Neuronal stem cell (in vitro differentiated cells): ENCODE measurements around the gene RASGRF2.

Experiments
- DNase-seq: peaks from one replicate; pipeline ENCODE4 v3.0.0-alpha.2; 2013; ENCODE audit warnings: low spot score
- H2AFZ ChIP-seq: one replicate; pipeline ENCODE4 v1.6.1; 2013; ENCODE audit warnings: mild to moderate bottlenecking, low read length, inconsistent platforms
- H2AK5ac ChIP-seq: 2 replicates; pipeline ENCODE4 v1.6.1; 2013; ENCODE audit warnings: low read depth, mild to moderate bottlenecking, inconsistent platforms, low read length, moderate library complexity, mixed read lengths
- H2BK120ac ChIP-seq: 2 replicates; pipeline ENCODE4 v1.6.1; 2013; ENCODE audit warnings: low read depth, mild to moderate bottlenecking, inconsistent platforms, low read length, moderate library complexity, mixed read lengths
- H2BK12ac ChIP-seq: one replicate; pipeline ENCODE4 v1.6.1; 2013; ENCODE audit warnings: low read length, inconsistent platforms
- H2BK15ac ChIP-seq: 2 replicates; pipeline ENCODE4 v1.6.1; 2013; ENCODE audit warnings: mild to moderate bottlenecking, low read length, inconsistent platforms, mixed read lengths
- H2BK5ac ChIP-seq: one replicate; pipeline ENCODE4 v1.6.1; 2013; ENCODE audit warnings: inconsistent platforms, mild to moderate bottlenecking, low read length, moderate library complexity
- H3K14ac ChIP-seq: one replicate; pipeline ENCODE4 v1.6.1; 2013; ENCODE audit warnings: low read length, inconsistent platforms
- H3K18ac ChIP-seq: 2 replicates; pipeline ENCODE4 v1.6.1; 2013; ENCODE audit warnings: low read length, inconsistent platforms
- H3K23ac ChIP-seq: 2 replicates; pipeline ENCODE4 v1.6.1; 2013; ENCODE audit warnings: low read depth, mild to moderate bottlenecking, mixed read lengths, low read length, inconsistent platforms; ENCODE audit not compliant: poor library complexity
- H3K27ac ChIP-seq: replicated peaks from 3 replicates; pipeline ENCODE4 v1.5.1; 2013; ENCODE audit warnings: low read length, inconsistent platforms
- H3K27me3 ChIP-seq, 3 experiments: 2 replicates each; pipeline ENCODE4 v1.6.1; 2013; ENCODE audit warnings: low read length in 3 of 3, mild to moderate bottlenecking in 2 of 3, inconsistent platforms in 1 of 3, low read depth in 1 of 3, mixed read lengths in 1 of 3, moderate library complexity in 1 of 3; ENCODE audit not compliant: control insufficient read depth in 3 of 3, insufficient read depth in 3 of 3
- H3K36me3 ChIP-seq, 2 donors: replicated peaks in 1 of 2; 2 replicates each; pipeline ENCODE4 v1.6.1; 2013; ENCODE audit warnings: low read length in 2 of 2; ENCODE audit not compliant: control insufficient read depth in 2 of 2, insufficient read depth in 2 of 2
- H3K4ac ChIP-seq: 2 replicates; pipeline ENCODE4 v1.6.1; 2013; ENCODE audit warnings: inconsistent platforms, mild to moderate bottlenecking, low read length, moderate library complexity
- H3K4me1 ChIP-seq, 2 donors: 1 replicate in 1 of 2; 2 replicates in 1 of 2; pipeline ENCODE4 v1.6.1; 2013; ENCODE audit warnings: low read length in 2 of 2, low read depth in 1 of 2; ENCODE audit not compliant: control insufficient read depth in 2 of 2, insufficient read depth in 1 of 2
- H3K4me2 ChIP-seq: one replicate; pipeline ENCODE4 v1.6.1; 2013; ENCODE audit warnings: mild to moderate bottlenecking, low read length, inconsistent platforms; ENCODE audit not compliant: insufficient read depth, poor library complexity, severe bottlenecking
- H3K4me3 ChIP-seq, 2 donors: 2 replicates each; pipeline ENCODE4 v1.5.1; 2013; ENCODE audit warnings: low read length in 2 of 2, mild to moderate bottlenecking in 2 of 2, inconsistent platforms in 1 of 2, moderate library complexity in 1 of 2
- H3K79me1 ChIP-seq: one replicate; pipeline ENCODE4 v1.6.1; 2013; ENCODE audit warnings: low read depth, mild to moderate bottlenecking, inconsistent platforms, low read length, moderate library complexity
- H3K9ac ChIP-seq: one replicate; pipeline ENCODE4 v1.6.1; 2013; ENCODE audit warnings: mild to moderate bottlenecking, low read depth, low read length, inconsistent platforms; ENCODE audit not compliant: poor library complexity
- H3K9me3 ChIP-seq, 2 donors: replicated peaks in 1 of 2; 2 replicates each; pipeline versions ENCODE3 to v1.6.1; 2013; ENCODE audit warnings: low read length in 2 of 2, mild to moderate bottlenecking in 2 of 2, inconsistent platforms in 1 of 2, low read depth in 1 of 2, mixed read lengths in 1 of 2, moderate library complexity in 1 of 2; ENCODE audit not compliant: control insufficient read depth in 2 of 2, insufficient read depth in 1 of 2
- H4K8ac ChIP-seq: one replicate; pipeline ENCODE4 v1.6.1; 2013; ENCODE audit warnings: low read depth, mild to moderate bottlenecking, inconsistent platforms, low read length, moderate library complexity
- H4K91ac ChIP-seq: one replicate; pipeline ENCODE4 v1.6.1; 2013; ENCODE audit warnings: low read length, low read depth, mild to moderate bottlenecking, inconsistent platforms; ENCODE audit not compliant: poor library complexity
- WGBS, 2 donors: extraction: QIAGEN DNeasy Blood & Tissue Kit; methylation state at CpG; one replicate each; pipeline ENCODE4 v1.1.7; 2013; ENCODE audit warnings: missing lambda C conversion rate in 2 of 2, mixed read lengths in 1 of 2; ENCODE audit not compliant: insufficient read length in 2 of 2, insufficient replicate concordance in 1 of 2; ENCODE audit errors: extremely low coverage in 2 of 2; 5-methylcytosine and 5-hydroxymethylcytosine counted together

Gene RASGRF2

GRCh38 chr5:80990527-80990926, 30.4 kb downstream of the RASGRF2 start:
- no peaks in the 10 kb centered on the region for H3K79me1 ChIP-seq
- H2AFZ ChIP-seq = no peak overlapping the region
- no peaks in the 10 kb centered on the region for H3K36me3 ChIP-seq
- no peak overlapping the region for H3K9ac ChIP-seq
- no peak overlapping the region for H3K27ac ChIP-seq
- WGBS, 2 donors = no CpG with 5 or more reads among the region's 2 CpGs
- no peak overlapping the region for H2BK15ac ChIP-seq
- peaks cover 0 to 2% of the 10 kb centered on the region in 2 donors for H3K4me1 ChIP-seq
- H3K18ac ChIP-seq = no peak overlapping the region
- no peaks in the 10 kb centered on the region for H3K9me3 ChIP-seq
- no peak overlapping the region for H3K23ac ChIP-seq
- H2BK12ac ChIP-seq = no peak overlapping the region
- no peak overlapping the region for H4K91ac ChIP-seq
- H3K14ac ChIP-seq = no peak overlapping the region
- no peak overlapping the region for H3K4ac ChIP-seq
- DNase-seq = no peak
- no peak overlapping the region for H2BK5ac ChIP-seq
- peaks cover 0 to 9% (median 0%) of the 10 kb centered on the region in 3 experiments for H3K27me3 ChIP-seq
- H2BK120ac ChIP-seq = no peak overlapping the region
- H2AK5ac ChIP-seq = no peak overlapping the region
- H3K4me2 ChIP-seq = no peak overlapping the region
- no peak overlapping the region for H3K4me3 ChIP-seq
- H4K8ac ChIP-seq = no peak overlapping the region

DNA sequence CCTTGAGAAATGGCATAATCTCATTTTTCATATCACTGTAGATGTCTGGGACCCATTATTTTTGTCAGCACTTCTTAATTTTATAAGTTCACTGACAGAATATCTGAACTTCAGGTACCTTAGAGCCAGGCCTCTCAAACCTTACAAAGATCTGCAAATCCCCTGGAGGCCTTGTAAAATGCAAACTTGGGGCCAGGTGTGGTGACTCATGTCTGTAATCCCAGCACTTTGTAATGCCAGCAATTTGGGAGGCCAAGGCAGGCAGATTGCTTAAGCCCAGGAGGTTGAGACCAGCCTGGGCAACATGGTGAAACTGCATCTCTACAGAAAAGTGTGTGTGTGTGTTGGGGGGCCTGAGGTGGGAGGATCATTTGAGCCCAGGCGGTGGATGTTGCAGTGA, 30.8 kb downstream of the RASGRF2 start:
- H2BK5ac ChIP-seq = no peak overlapping the region
- no peak overlapping the region for H2BK120ac ChIP-seq
- no peak overlapping the region for H4K91ac ChIP-seq
- no peak overlapping the region for H3K23ac ChIP-seq
- WGBS, 2 donors = no CpG with 5 or more reads among the region's 1 CpG
- H2BK15ac ChIP-seq = no peak overlapping the region
- no peak overlapping the region for H3K9ac ChIP-seq
- H3K27me3 ChIP-seq = peaks cover 0 to 9% (median 0%) of the 10 kb centered on the region in 3 experiments
- no peak overlapping the region for H2AFZ ChIP-seq
- no peak overlapping the region for H3K4me3 ChIP-seq
- H3K36me3 ChIP-seq = no peaks in the 10 kb centered on the region
- no peak for DNase-seq
- H3K27ac ChIP-seq = no peak overlapping the region
- H3K14ac ChIP-seq = no peak overlapping the region
- no peaks in the 10 kb centered on the region for H3K9me3 ChIP-seq
- H3K18ac ChIP-seq = no peak overlapping the region
- H3K79me1 ChIP-seq = no peaks in the 10 kb centered on the region
- no peak overlapping the region for H3K4me2 ChIP-seq
- no peak overlapping the region for H2AK5ac ChIP-seq
- no peak overlapping the region for H3K4ac ChIP-seq
- H4K8ac ChIP-seq = no peak overlapping the region
- no peak overlapping the region for H2BK12ac ChIP-seq
- peaks cover 0 to 2% of the 10 kb centered on the region in 2 donors for H3K4me1 ChIP-seq

GRCh38 chr5:80995908-80996307, 35.7 kb downstream of the RASGRF2 start:
- H3K27ac ChIP-seq = no peak overlapping the region

DNA sequence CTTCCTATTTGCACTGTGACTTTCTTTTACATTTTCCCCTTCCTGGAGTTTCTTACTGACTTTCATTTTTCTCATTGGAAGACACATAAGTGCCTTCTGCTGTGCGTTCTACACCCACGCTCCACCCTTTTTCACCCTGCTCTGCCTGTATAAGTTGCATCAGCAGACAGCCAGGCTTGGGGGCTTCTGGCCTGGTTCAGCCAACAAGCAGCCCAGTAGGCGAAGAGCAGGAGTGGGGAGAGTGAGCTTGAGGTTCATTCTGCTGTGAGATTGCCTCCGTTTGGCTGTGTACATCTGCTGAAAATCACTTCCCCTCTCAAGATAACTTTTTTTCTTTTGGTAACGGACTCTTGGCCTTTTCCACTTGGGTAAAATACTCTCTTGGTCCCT, 38.4 kb downstream of the RASGRF2 start:
- no peak overlapping the region for H3K23ac ChIP-seq
- no peak overlapping the region for H4K8ac ChIP-seq
- no peak overlapping the region for H3K27ac ChIP-seq
- no peak overlapping the region for H2BK5ac ChIP-seq
- no peak overlapping the region for H2BK15ac ChIP-seq
- H3K14ac ChIP-seq = no peak overlapping the region
- no peaks in the 10 kb centered on the region for H3K79me1 ChIP-seq
- H3K4me2 ChIP-seq = no peak overlapping the region
- peaks cover 0 to 22% (median 0%) of the 10 kb centered on the region in 3 experiments for H3K27me3 ChIP-seq
- no peak overlapping the region for H3K4me3 ChIP-seq
- H2BK120ac ChIP-seq = no peak overlapping the region
- H2AFZ ChIP-seq = no peak overlapping the region
- H3K9me3 ChIP-seq = no peaks in the 10 kb centered on the region
- no peak for DNase-seq
- no peak overlapping the region for H3K18ac ChIP-seq
- no peak overlapping the region for H3K4ac ChIP-seq
- H2BK12ac ChIP-seq = no peak overlapping the region
- H2AK5ac ChIP-seq = no peak overlapping the region
- H4K91ac ChIP-seq = no peak overlapping the region
- H3K4me1 ChIP-seq = no peaks in the 10 kb centered on the region
- no peaks in the 10 kb centered on the region for H3K36me3 ChIP-seq
- no peak overlapping the region for H3K9ac ChIP-seq
- no CpG with 5 or more reads among the region's 5 CpGs for WGBS, 2 donors

More at GRCh38 chr5:80995908-80996307, 35.7 kb downstream of the RASGRF2 start:
- Histone ChIP-seq H3K18ac (no peak overlapping the region), H3K4ac (no peak overlapping the region), H3K14ac (no peak overlapping the region), H3K79me1 (no peaks in the 10 kb centered on the region), H4K91ac (no peak overlapping the region), H4K8ac (no peak overlapping the region), H2AFZ (no peak overlapping the region), H2BK5ac (no peak overlapping the region), H3K9me3 (no peaks in the 10 kb centered on the region), H3K4me1 (no peaks in the 10 kb centered on the region), H3K4me2 (no peak overlapping the region), H3K27me3 (peaks cover 0 to 23% (median 0%) of the 10 kb centered on the region in 3 experiments), H3K9ac (no peak overlapping the region), H2BK120ac (no peak overlapping the region), H3K4me3 (no peak overlapping the region), H2BK12ac (no peak overlapping the region), H3K23ac (no peak overlapping the region), H2BK15ac (no peak overlapping the region), H3K36me3 (no peaks in the 10 kb centered on the region), H2AK5ac (no peak overlapping the region)
- DNase-seq = no peak
- no CpG with 5 or more reads among the region's 2 CpGs for WGBS, 2 donors
